Loucy (cell line): ENCODE results near the gene EAPP.

Source experiments
- H2AFZ ChIP-seq: fragments of 200-600 bp; sonication (generic); 2 replicates; pipeline ENCODE4 v1.6.0; 2016; ENCODE audit warnings: antibody characterized with exemption, mild to moderate bottlenecking, low read length, moderate library complexity
- H3F3A ChIP-seq: fragments of 200-600 bp; 2 replicates; pipeline ENCODE4 v1.6.0; 2016; ENCODE audit warnings: antibody characterized with exemption, low read depth, mild to moderate bottlenecking
- H3K27me3 ChIP-seq: fragments of 200-600 bp; sonication (generic); 2 replicates; pipeline ENCODE4 v1.6.1; 2014; ENCODE audit warnings: low read length, mild to moderate bottlenecking; ENCODE audit not compliant: insufficient read depth, poor library complexity, severe bottlenecking
- H3K36me3 ChIP-seq: fragments of 200-600 bp; sonication (generic); 2 replicates; pipeline ENCODE4 v1.6.1; 2016; ENCODE audit warnings: low read length; ENCODE audit not compliant: insufficient read depth
- H3K4me1 ChIP-seq: fragments of 200-600 bp; sonication (generic); 2 replicates; pipeline ENCODE4 v1.5.1; 2014; ENCODE audit warnings: low read length, mild to moderate bottlenecking; ENCODE audit not compliant: insufficient read depth, poor library complexity, severe bottlenecking
- H3K4me2 ChIP-seq: fragments of 200-600 bp; sonication (generic); 2 replicates; pipeline ENCODE4 v1.6.0; 2014; ENCODE audit warnings: antibody characterized with exemption, low read length, low read depth, mild to moderate bottlenecking; ENCODE audit not compliant: poor library complexity, severe bottlenecking
- H3K4me3 ChIP-seq: fragments of 200-600 bp; sonication (generic); 2 replicates; pipeline ENCODE4 v1.5.1; 2014; ENCODE audit warnings: low read length, mild to moderate bottlenecking, mixed read lengths; ENCODE audit not compliant: poor library complexity, severe bottlenecking
- H3K79me2 ChIP-seq: fragments of 200-600 bp; sonication (generic); 2 replicates; pipeline ENCODE4 v1.6.1; 2014; ENCODE audit warnings: low read length; ENCODE audit not compliant: insufficient read depth
- H3K9ac ChIP-seq: fragments of 200-600 bp; sonication (generic); 2 replicates; pipeline ENCODE4 v1.6.0; 2014; ENCODE audit warnings: mild to moderate bottlenecking, low read depth, low read length, moderate library complexity; ENCODE audit not compliant: poor library complexity, severe bottlenecking
- H3K9me2 ChIP-seq: fragments of 200-600 bp; sonication (generic); replicated peaks from 2 replicates; pipeline ENCODE4 v1.6.1; 2016; ENCODE audit warnings: low read depth, low read length, mixed read lengths
- H3K9me3 ChIP-seq: fragments of 200-600 bp; sonication (generic); 2 replicates; pipeline ENCODE4 v1.6.1; 2014; ENCODE audit warnings: mild to moderate bottlenecking, antibody characterized with exemption, low read length, low read depth; ENCODE audit not compliant: insufficient read depth
- H4K20me1 ChIP-seq: fragments of 200-600 bp; sonication (generic); 2 replicates; pipeline ENCODE4 v1.6.0; 2014; ENCODE audit warnings: antibody characterized with exemption, low read length, mild to moderate bottlenecking; ENCODE audit not compliant: insufficient read depth, poor library complexity, severe bottlenecking
- CTCF ChIP-seq: fragments of 200-600 bp; sonication (generic); conservative IDR thresholded peaks from 2 replicates; pipeline ENCODE4 v1.5.1; 2014; ENCODE audit warnings: mild to moderate bottlenecking, antibody characterized with exemption, low read length
- EZH2phosphoT487 ChIP-seq: fragments of 200-600 bp; IDR thresholded peaks from 2 replicates; pipeline ENCODE4 v1.6.1; 2018; ENCODE audit warnings: antibody characterized with exemption, mild to moderate bottlenecking, moderate library complexity, borderline replicate concordance

The EAPP gene

GRCh38 chr14:34539407-34540180 is at the start of gene EAPP:
EAPP (minus strand) TSS chr14:34539701; CDS start chr14:34539628, 73 bp downstream.
- Histone ChIP-seq H3K4me3 (peak within 1 kb of the TSS; percentile 97), H4K20me1 (peaks cover 24% of the 10 kb centered on the region), H3K9ac (peak within 1 kb of the TSS; percentile 94), H3K4me2 (peak within 1 kb of the TSS; percentile 89), H3F3A (no peaks in the 10 kb centered on the region), H3K9me2 (no peaks in the 10 kb centered on the region), H3K9me3 (no peaks in the 10 kb centered on the region), H3K79me2 (peaks cover 30% of the 10 kb centered on the region), H3K4me1 (peaks cover 18% of the 10 kb centered on the region), H2AFZ (peak within 1 kb of the TSS; percentile 85), H3K36me3 (0 out of 2 replicates have a peak, but pooled peaks cover under 1% of the 10 kb centered on the region), H3K27me3 (no peaks in the 10 kb centered on the region)
- TF ChIP-seq CTCF (no peak), EZH2phosphoT487 (no peak)

DNA sequence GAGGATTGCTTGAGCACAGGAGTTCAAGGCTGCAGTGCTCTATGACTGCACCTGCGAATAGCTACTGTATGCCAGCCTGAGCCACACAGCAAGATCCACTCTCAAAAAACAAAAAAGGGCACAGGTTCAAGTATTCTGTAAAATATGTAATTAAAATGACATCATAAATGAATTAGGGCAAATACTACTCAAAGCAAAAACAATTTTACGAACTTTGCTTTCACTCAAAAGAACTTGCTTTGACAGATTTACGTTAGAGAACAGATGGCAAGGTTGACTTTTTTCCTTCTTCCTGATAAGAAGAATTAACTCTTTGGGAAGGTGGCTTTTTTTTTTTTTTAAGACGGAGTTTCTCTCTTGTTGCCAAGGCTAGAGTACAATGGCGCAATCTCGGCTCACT is 44.0 kb upstream of the EAPP start:
- no peaks in the 10 kb centered on the region for H3K4me1 ChIP-seq
- no peak overlapping the region for H3K9ac ChIP-seq
- TF ChIP-seq EZH2phosphoT487 (no peak), CTCF (no peak)
- H4K20me1 ChIP-seq: no peaks in the 10 kb centered on the region
- no peaks in the 10 kb centered on the region for H3K79me2 ChIP-seq
- H3K9me3 ChIP-seq: no peaks in the 10 kb centered on the region
- H3K27me3 ChIP-seq: no peaks in the 10 kb centered on the region
- no peak overlapping the region for H3K4me2 ChIP-seq
- peaks cover 58% of the 10 kb centered on the region; the same call in 1 of the 2 replicates for H3K36me3 ChIP-seq
- no peak overlapping the region for H2AFZ ChIP-seq
- no peak overlapping the region for H3K4me3 ChIP-seq
- no peaks in the 10 kb centered on the region for H3F3A ChIP-seq
- no peaks in the 10 kb centered on the region for H3K9me2 ChIP-seq

GRCh38 chr14:34582117-34582680 is 42.7 kb upstream of the EAPP start:
- H4K20me1 ChIP-seq: no peaks in the 10 kb centered on the region
- H3K36me3 ChIP-seq: peaks cover 58% of the 10 kb centered on the region; the same call in 1 of the 2 replicates
- no peaks in the 10 kb centered on the region for H3K9me2 ChIP-seq
- no peaks in the 10 kb centered on the region for H3F3A ChIP-seq
- no peaks in the 10 kb centered on the region for H3K27me3 ChIP-seq
- TF ChIP-seq CTCF: no peak
- TF ChIP-seq EZH2phosphoT487: no peak
- no peak overlapping the region for H3K4me2 ChIP-seq
- H3K4me3 ChIP-seq: no peak overlapping the region
- H3K79me2 ChIP-seq: no peaks in the 10 kb centered on the region
- no peak overlapping the region for H2AFZ ChIP-seq
- no peaks in the 10 kb centered on the region for H3K4me1 ChIP-seq
- no peaks in the 10 kb centered on the region for H3K9me3 ChIP-seq
- no peak overlapping the region for H3K9ac ChIP-seq
